ENCODE results near the gene GRID1. TPM values are rescaled to one million over a fixed set of nuclear protein-coding genes. Genes with fewer than 3 reads are reported as not detected.

GRID1 gene
- total RNA-seq, 1 donor from 2014 or later = 0.12 TPM

DNA sequence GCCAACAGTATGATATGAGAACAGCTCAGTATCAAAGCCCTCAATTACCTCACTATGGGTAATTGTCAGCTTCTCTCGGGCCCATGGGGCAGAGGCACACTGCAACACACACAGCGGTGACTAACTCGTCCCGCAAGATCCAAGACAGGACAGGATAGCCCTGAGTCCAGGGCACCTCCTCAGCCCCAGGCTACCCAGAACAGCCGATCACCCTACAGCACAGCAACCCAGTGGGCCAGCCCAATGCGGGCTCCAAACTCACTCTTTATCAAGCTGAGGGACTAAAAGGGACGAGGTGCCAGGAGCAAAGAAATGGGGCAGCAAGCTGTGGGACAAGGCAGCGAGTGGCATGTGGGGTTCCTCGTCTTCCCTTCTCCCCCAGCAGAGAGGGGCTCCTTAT lies 765.1 kb downstream of the GRID1 start:
- no peak for DNase-seq (ENCODE audit: extremely low read depth, low read depth, low spot score)

DNA sequence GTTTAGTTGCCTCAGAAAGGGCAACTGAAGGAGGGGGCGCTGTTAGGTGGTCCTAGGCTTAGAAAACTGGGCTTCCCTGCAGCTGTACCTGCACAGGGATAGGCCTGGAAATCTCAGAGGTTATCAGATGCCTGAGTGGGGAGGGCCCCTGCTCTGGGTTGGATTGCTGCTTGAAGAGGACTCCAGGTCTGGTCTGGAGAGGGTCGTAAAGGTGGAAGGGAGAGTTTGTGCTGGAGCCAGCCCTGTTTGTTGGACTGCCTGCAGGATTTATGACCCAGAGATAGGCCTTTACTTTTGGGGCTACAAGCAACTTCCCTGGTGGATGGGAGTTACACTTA lies 765.9 kb downstream of the GRID1 start:
- DNase-seq (ENCODE audit: extremely low read depth, low read depth, low spot score) = no peak

DNA sequence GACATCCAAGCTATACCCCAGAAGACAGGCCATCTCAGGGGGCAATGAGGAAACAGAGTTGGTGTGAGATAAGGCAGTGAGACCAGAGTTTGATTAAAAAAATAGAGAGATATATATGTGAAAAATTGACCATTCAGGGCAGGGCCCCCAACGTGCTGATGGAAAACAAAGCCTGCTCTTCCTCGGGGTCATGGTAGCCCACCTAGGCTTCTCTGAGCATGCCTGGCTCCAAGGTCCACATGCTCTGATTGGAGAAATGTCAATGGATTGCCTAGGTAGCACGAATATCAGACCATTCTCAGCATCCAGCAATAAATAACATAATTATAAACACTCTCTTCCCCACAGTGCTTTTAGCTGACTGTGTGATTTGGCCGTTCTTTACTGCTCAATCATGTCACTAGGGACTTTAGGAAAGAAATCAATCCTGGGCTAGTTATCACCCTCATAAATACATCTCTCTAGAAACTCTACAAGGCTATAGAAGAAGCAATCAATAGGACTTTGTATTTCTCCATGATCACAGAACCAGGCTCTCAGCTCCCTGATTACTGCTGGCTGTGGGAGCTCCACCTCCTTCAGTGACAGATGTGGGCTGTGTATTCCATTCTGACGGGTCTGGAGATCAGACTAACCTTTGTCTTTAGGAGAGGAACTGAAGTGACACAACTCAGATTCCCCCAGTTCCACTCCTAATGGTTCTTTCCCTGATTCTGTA lies 766.4 kb downstream of the GRID1 start:
- DNase-seq (ENCODE audit: extremely low read depth, low read depth, low spot score) = no peak

DNA sequence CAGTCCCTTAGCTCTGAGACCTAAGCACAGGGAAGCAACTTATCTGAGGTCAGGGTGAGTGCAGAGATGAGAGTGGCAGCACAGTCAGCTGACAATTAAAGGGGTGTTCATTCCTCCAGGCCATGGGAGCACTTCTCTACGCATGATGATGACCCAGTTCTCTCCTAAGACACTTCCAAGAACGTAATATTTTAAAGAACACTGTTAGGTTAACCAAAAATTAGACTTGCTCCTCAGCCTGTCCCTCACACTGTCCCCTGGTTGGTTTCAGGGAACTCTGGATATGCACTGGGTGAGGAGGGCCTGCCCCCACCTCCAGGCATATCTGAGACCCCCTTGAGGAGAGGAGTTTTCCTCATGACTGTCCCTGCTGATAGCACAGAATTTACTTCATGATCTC lies 767.5 kb downstream of the GRID1 start:
- no peak for DNase-seq (ENCODE audit: extremely low read depth, low read depth, low spot score)

DNA sequence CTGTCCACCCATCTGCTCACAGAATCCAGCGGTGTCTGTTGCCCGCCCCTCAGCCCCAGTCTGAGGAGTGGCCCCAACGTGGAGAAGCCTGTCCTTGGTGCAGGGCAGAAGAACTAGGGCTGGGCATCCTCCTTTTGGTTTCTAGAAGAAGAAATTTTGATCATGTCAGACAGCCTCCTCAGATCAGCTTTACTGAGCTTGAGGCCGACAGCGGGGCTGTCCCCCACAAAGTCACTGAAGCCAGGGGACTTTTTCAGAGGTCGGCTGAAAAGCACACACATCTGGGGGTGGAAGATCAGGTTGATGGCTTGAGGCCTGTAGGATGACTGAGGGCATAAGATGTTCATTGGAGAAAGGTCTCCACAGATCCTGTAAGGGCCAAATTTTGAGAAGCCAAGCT lies 767.9 kb downstream of the GRID1 start:
- DNase-seq (ENCODE audit: extremely low read depth, low read depth, low spot score) = no peak

DNA sequence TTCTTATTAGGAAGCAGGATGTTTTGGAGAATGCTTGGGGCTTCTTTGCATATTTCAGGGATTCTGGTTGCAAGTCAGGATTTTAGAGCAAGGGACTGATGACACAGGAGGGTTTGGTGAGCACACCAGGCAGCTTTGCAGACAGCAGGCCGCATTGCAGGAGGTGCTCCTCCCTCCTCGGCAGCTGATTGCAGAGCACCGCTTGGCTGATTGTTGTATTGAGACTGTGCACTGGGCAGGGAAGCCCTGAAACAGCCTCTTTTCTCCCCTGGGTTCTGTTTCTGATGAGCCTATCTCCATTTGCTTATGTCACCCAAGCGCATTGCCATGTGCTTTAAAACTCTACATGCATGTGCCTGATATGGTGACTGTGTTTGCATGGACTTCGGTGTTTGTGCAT lies 769.6 kb downstream of the GRID1 start:
- no peak for DNase-seq (ENCODE audit: extremely low read depth, low read depth, low spot score)

DNA sequence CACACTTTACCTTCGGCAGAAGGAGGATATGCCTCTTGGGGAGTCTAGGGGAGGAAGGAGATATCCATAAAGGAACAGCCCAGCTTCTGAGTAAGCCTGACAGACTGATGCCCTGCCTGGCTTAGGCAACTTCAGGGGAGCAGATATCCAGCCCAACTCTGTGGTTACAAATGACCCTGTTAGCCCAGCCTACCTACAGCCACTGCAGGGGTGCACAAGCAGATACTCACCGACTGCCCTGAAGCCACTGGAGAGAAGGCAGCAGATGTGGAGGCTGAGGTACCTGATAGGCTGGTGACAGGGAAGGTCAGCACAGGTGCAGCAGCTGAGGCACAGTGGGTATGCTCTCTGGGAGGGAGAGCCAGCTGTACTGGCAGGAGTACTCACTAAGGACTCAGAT lies 770.2 kb downstream of the GRID1 start:
- no peak for DNase-seq (ENCODE audit: extremely low read depth, low read depth, low spot score)

DNA sequence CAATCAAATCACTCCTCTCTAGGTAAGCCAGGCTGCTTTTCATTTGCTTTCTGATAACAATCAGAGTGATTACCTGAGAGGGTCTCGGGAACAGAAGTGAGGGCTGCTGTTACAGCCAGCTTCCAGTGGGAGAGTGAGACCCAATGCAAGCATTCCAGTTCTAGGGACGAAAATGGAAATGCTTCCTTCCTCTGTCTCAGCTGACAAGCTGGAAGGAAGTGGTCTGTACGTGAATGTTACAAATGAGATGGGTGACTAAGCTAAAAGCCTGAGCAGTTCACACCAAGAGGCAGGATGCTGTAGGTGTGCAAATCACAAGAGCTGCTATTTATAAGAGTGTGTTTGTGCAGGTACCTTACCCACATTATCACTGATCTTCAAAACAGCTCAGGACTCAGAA lies 772.4 kb downstream of the GRID1 start:
- no peak for DNase-seq (ENCODE audit: extremely low read depth, low read depth, low spot score)

DNA sequence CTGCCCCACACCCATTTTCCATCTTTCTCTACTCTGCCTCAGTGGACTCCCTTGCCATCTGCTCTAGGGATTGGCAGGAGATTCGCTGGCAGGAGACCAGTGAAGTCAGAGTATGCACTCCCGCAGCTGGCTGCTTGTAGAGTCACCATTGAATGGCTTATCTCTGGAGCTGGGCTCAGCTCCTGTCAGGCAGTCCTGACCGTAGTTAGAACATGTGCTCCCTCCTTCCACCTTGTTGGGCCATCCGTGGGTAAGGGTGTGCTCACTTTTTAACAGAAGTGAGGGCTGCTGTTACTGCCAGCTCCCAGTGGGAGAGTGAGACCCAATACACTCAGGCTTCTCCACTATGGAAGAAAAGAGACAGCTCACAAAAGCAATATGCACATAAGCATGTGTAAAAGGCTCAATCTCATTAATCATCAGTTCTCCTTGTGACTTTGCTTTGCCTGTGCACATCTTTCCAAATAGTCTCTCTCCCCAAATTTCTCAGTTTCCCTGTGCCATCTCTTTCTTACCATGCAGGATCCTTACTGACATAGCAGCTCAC lies 773.3 kb downstream of the GRID1 start:
- DNase-seq (ENCODE audit: extremely low read depth, low read depth, low spot score) = no peak

DNA sequence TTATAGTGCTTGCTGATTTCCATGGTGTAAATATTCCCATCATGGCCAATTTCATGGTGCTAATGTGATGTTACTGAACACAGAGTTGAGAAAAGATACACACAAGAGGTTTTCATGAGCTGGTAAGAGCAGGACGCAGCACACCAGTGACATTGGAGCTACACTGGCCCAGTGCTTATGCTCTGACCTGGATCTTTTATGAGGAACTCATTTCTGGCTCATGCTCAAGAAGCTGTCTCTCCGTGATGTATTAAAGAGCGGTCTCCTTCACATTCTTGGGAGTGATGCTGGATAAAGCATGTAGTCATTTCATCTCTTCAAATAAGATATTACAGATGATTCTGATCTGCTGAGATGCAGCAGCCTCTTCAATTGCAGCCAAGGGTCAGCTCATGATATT lies 785.2 kb downstream of the GRID1 start:
- DNase-seq (ENCODE audit: extremely low read depth, low read depth, low spot score) = no peak

DNA sequence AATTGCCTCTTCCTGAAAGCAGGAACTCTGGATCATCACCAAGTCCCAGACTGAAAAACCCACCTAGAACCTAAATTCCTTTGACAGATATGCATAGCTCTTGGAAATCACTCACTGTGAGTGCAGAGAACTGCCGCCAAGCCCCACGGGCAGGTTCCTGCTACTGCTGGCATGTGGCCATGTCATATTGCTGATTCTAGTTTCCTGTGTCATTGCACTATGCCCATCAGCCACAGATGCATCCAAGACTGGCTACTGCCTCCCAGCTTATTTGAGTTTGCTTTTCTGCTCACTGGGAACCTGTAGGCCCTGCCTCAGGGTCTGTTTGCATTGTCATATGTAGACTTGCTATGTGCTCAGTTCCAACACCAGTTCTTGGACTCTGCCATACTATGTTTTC lies 786.0 kb downstream of the GRID1 start:
- DNase-seq (ENCODE audit: extremely low read depth, low read depth, low spot score) = no peak

DNA sequence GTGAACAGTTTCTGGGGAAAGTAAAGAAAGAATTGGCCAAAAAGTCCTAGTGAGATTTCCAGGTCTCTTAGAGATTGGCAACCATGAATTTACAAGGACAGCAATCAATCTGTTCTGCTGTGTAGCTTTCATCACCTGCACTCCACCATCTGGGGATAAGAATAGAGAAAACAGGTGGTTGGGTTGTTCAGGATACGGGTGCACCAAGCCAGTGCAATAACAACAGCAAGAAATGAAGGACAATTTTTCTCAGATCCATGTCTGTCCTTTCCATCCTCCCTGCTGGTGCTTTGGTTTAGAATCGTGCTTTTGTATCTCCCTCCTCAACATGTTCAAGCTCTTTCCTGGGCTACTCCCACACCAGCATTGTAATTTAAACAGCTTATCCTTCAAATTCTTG lies 787.7 kb downstream of the GRID1 start:
- DNase-seq (ENCODE audit: extremely low read depth, low read depth, low spot score) = no peak

DNA sequence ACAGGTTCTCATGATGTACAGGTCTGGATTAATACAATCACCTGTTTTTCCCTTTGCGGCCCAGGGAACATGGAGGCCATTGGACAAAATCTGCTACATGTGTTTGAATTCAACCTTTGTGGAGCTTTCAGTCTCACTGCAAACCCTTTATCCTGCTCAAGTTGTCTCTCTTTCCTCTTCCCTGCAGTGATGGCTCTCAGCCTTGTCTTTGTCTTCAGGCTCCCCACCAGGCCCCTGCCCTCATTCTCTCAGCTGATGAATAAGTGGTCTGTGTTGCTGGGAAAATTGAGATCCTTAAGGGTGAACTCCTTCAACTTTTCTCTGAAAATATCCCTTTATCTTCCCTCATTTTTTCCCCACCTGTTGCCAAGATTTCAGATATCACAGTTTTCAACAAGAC lies 791.2 kb downstream of the GRID1 start:
- DNase-seq (ENCODE audit: extremely low read depth, low read depth, low spot score) = no peak

DNA sequence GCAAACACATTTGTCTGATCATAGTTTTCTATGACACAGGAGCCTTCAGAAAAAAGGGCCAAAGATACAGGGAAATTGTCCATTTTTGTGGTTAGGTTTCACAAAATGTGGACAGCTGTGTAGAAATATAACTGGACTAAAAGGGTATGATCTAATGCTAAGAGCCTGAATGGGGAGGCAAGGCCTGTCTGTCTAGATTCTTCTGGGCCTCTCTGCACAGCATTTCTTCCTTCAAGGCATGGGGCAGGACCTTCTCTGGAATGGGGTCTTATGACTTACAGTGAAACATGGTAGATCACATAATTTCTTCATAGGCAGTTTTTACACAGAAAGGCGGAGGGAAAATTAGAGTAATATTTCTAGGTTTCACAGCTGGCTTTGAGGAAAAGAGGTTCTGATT lies 795.7 kb downstream of the GRID1 start:
- DNase-seq (ENCODE audit: extremely low read depth, low read depth, low spot score) = no peak

DNA sequence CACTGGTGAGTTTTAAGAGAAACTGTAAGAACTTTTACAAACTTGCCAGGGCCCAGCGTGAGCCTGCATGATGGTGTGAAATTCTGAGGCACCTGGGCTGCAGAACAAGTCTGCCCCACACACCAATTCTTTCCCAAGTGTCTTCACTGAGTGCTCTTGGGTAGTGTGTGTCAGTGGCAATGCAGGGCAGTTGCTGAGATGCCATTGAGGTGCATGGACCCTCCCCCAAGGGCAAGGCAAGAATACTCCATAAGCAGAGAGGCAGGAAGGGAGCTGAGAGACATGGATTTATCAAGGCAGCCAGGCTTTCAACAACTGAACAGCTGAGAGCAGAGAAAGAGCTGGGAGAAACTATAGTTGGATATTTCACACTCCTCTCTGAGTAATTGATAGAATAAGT lies 801.2 kb downstream of the GRID1 start:
- DNase-seq (ENCODE audit: extremely low read depth, low read depth, low spot score) = no peak

DNA sequence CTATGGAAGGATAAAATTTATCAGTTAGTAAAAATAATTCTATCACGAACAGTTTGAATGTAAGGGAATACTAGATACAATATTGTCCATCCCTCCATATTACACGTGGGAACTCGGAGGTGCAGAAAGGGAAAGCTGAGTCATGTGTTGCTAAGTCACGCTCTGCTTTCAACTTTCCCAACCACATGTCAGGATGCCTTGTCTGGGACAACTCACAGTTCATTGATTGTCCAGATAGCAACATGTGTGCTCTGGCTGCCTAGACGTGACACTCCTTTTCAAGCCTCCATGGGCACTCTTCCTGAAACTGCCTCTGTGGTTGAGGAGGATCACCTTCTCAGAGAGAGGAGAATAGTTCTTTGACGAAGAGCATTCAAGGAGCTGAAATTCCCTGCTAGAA lies 808.1 kb downstream of the GRID1 start:
- DNase-seq (ENCODE audit: extremely low read depth, low read depth, low spot score) = no peak

DNA sequence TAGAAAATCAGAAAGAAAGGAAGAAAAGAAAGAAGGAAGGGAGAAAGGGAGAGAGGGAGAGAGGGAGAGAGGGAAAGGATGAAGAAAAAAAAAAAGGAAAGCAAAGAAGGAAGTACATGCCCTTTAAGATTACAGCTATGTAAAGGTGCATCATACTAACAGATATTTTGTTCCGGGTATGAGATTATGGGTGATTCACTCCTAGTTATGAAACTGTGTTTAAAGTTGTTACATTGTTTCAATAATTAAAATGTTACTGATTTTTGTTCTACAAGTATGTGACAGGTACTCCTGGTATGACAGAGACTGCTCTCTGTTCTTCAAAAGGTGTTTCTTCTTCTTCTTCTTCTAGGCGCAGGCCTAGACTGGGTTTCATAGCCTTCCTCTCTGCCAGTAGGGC lies 808.9 kb downstream of the GRID1 start:
- DNase-seq (ENCODE audit: extremely low read depth, low read depth, low spot score) = no peak

DNA sequence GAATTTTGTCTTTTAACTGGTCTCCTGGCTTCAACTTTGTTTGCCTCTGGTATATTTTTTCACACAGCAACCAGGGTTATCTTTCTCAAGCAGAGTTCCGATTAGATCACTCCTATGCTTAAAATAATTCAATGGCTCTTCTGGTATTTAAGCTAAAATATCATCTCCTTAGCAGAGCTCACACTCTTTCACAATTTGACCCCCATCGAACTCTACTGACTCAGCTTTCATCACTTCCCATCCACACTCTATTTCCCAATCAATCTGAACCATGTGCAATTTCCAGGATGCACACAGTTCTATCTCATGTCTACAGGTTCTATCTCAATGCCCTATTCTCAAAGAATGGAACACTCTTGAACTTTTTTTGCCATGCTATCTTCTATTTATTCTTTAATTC lies 809.5 kb downstream of the GRID1 start:
- DNase-seq (ENCODE audit: extremely low read depth, low read depth, low spot score) = no peak

Other genes starting within 250 kb of the GRID1 start
- gene WAPL, start 155.0 kb upstream of the GRID1 start, total RNA-seq = 22.2 and 29.1 TPM in 2 replicates

Measured in glomerular endothelial cell (primary cell).